HEK293 (cell line): ENCODE data around the gene KRT13.

Experiments
- OSR2 ChIP-seq: fragments of 450-650 bp; formaldehyde crosslinking; IDR thresholded peaks from 2 replicates; pipeline ENCODE4 v1.5.1; 2016; ENCODE audit warnings: missing biosample characterization, missing genetic modification characterization
- SP2 ChIP-seq: fragments of 450-650 bp; formaldehyde crosslinking; IDR thresholded peaks from 2 replicates; pipeline ENCODE4 v1.5.1; 2016; ENCODE audit warnings: missing biosample characterization, missing genetic modification characterization
- ZBTB6 ChIP-seq: fragments of 450-650 bp; formaldehyde crosslinking; IDR thresholded peaks from 2 replicates; pipeline ENCODE4 v1.5.1; 2017; ENCODE audit warnings: missing biosample characterization, missing genetic modification characterization
- ZNF184 ChIP-seq: fragments of 450-650 bp; IDR thresholded peaks from 2 replicates; pipeline ENCODE4 v1.5.1; 2018; ENCODE audit warnings: missing biosample characterization, mild to moderate bottlenecking, missing genetic modification characterization
- ZNF48 ChIP-seq: fragments of 450-650 bp; formaldehyde crosslinking; IDR thresholded peaks from 2 replicates; pipeline ENCODE4 v1.5.1; 2016; ENCODE audit warnings: missing biosample characterization, missing genetic modification characterization
- ZNF510 ChIP-seq: fragments of 450-650 bp; formaldehyde crosslinking; IDR thresholded peaks from 2 replicates; pipeline ENCODE4 v1.5.1; 2018; ENCODE audit warnings: mild to moderate bottlenecking, missing genetic modification characterization, missing biosample characterization; ENCODE audit not compliant: insufficient replicate concordance
- ZNF529 ChIP-seq: fragments of 450-650 bp; formaldehyde crosslinking; IDR thresholded peaks from 2 replicates; pipeline ENCODE4 v1.5.1; 2017; ENCODE audit warnings: missing genetic modification characterization, missing biosample characterization; ENCODE audit not compliant: insufficient replicate concordance

GRCh38 chr17:41480136-41480535 is 25.3 kb downstream of the KRT13 start:
- no peak for TF ChIP-seq OSR2 (tag by site-specific recombination)
- TF ChIP-seq ZNF184 (tag by site-specific recombination), result no peak
- no peak for TF ChIP-seq ZBTB6 (tag by site-specific recombination)
- TF ChIP-seq SP2 (tag by site-specific recombination), result no peak
- no peak for TF ChIP-seq ZNF510 (tag by site-specific recombination)
- no peak for TF ChIP-seq ZNF48 (tag by site-specific recombination)
- no peak for TF ChIP-seq ZNF529 (tag by site-specific recombination)
